Heart right ventricle (tissue), 16 donors: ENCODE data around the gene TMEM212. TPM values are rescaled to one million over a fixed set of nuclear protein-coding genes. Genes with fewer than 3 reads are reported as not detected.
"Not testable (repeated sequence)": the region's sequence is repeated elsewhere in the genome, so short reads cannot be mapped to it uniquely, and the experiment has no call there.

Experiments used
- ATAC-seq, 8 donors: fragments of 200-7000 bp; cut with Tn5 transposase; one replicate each; pipeline ENCODE4 v1.9.1; 2020; ENCODE audit warnings: mild to moderate bottlenecking in 8 of 8, moderate library complexity in 8 of 8, moderate number of reproducible peaks in 1 of 8
- DNase-seq, 2 donors: peaks; one replicate each; pipeline ENCODE4 v3.0.0-alpha.2; 2020
- H3K27ac ChIP-seq, 10 donors: fragments of 200-600 bp; sonication (generic) in 2 of 10; one replicate each; pipeline versions ENCODE4 v1.5.0 to v1.8.0; 2020 to 2022; ENCODE audit warnings: mild to moderate bottlenecking in 3 of 10
- H3K27me3 ChIP-seq, 7 donors: fragments of 200-600 bp; one replicate each; pipeline ENCODE4 v1.8.0; 2021 to 2022; ENCODE audit warnings: mild to moderate bottlenecking in 2 of 7
- H3K36me3 ChIP-seq, 9 donors: fragments of 200-600 bp; sonication (generic) in 1 of 9; one replicate each; pipeline versions ENCODE4 v1.5.0 to v1.8.0; 2020 to 2022; ENCODE audit warnings: mild to moderate bottlenecking in 2 of 9
- H3K4me1 ChIP-seq, 9 donors: fragments of 200-600 bp; sonication (generic) in 1 of 9; one replicate each; pipeline versions ENCODE4 v1.5.0 to v1.8.0; 2020 to 2022; ENCODE audit warnings: mild to moderate bottlenecking in 4 of 9
- H3K4me3 ChIP-seq, 10 donors: fragments of 200-600 bp; sonication (generic) in 2 of 10; one replicate each; pipeline versions ENCODE4 v1.5.0 to v1.8.0; 2020 to 2022; ENCODE audit warnings: mild to moderate bottlenecking in 7 of 10, moderate library complexity in 2 of 10
- H3K9me3 ChIP-seq, 11 donors: fragments of 200-600 bp in 10 of 11; sonication (generic) in 2 of 11; one replicate each; pipeline versions ENCODE4 v1.5.0 to v1.8.0; 2013 to 2022; ENCODE audit warnings: mild to moderate bottlenecking in 2 of 11, control low read depth in 1 of 11, moderate library complexity in 1 of 11
- WGBS, 2 donors: extraction: QIAGEN DNeasy Blood & Tissue Kit; methylation state at CpG; one replicate each; pipeline ENCODE4 v1.1.7; 2013; ENCODE audit warnings: inconsistent platforms in 1 of 2; 5-methylcytosine and 5-hydroxymethylcytosine counted together
- intact Hi-C, 10 donors: fragments of 100-400 bp; cut with DNase I; formaldehyde crosslinking; loops; one replicate each; pipeline versions ENCODE4 v1.11.1 to v1.14.2; 2022
- polyA plus RNA-seq, 2 donors: library from polyadenylated mRNA; stranded (reverse); fragments of 200-250 nt; gene quantifications; one replicate each; pipeline ENCODE4 v1.2.3, GENCODE V29; 2013
- total RNA-seq, 10 donors: library from RNA; stranded (reverse); fragmentation: NEBNext Ultra II Directional in 3 of 10; extraction: Animal tissue kit (Norgen Biotek cat#: 25700) in 3 of 10; gene quantifications; one replicate each; pipeline versions ENCODE4 v1.2.1 to v1.2.4, GENCODE V29; 2021 to 2023
- TF ChIP-seq, protein P1 (sequence below), 9 donors: fragments of 200-600 bp; sonication (generic) in 2 of 9; IDR thresholded peaks; one replicate each; pipeline versions ENCODE4 v1.5.0 to v1.8.0; 2021 to 2022; ENCODE audit warnings: antibody characterized with exemption in 9 of 9, mild to moderate bottlenecking in 5 of 9, moderate library complexity in 1 of 9
- donor health status: Arrhythmogenic right ventricular cardiomyopathy.
- donor health status: ischemic (EF 13 %, LVEDD 7.1; RV severe dilation, severe dysfunction).
- donor health status: healthy with polysubstance abuse.
- donor health status: DM: no; HTN: yes; CAD: no.
- donor health status: DM: no; HTN: no; CAD: no.
- donor health status: ischemic (EF 25% LVEDD 6.9; RV normal size, moderate dysfunction).
- donor health status: ischemic (EF 25% LVEDD 5.7; RV mildly dilated, moderate dysfunction).
- donor health status: healthy.
- donor health status: DM: yes; HTN: yes; CAD: no.
- donor health status: Ischemic cardiomyopathy.
- donor health status: ischemic (EF 35%, LVEDD 5.7; RV mildly dilated, moderate dysfunction).
- donor health status: nonischemic (EF 11% LVEDD 7.7; RV severe dilation, severe dysfunction).
- donor health status: DM: yes; HTN: yes; CAD: no.
- donor health status: PGD.
- donor health status: ischemic (EF 29% LVEDD 5.4; RV normal size, mild dysfunction).
- donor health status: nonischemic (EF 23%, LVEDD 6.1; RV moderate dilation, normal function).

TMEM212 gene
- total and polyA plus RNA-seq, 12 donors, result not detected

DNA sequence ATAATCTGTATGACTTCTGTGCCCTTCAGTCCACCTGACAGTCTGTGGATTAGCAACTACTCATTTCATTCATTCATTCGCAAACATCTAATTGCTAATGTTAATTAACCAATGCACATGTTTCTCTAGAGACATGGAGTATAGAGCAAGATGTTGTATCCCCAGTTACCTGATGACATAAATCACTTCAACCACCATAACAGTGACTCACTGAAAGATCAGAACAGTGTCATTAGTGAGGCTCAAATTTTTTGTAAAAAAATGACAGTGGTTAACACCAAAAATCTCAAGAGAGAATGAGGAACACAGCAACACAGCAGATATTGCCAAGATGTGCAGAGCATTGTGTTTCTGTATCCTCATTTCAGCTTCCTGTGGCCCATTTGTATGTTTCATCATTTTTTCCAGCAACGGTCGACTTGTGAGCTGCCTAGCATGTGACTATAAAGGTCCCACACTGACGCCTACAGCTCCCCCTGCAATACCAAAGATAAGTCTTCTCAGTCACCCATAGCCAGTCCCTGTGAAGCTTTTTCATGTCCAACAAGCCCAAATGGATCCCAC, 29.2 kb upstream of the TMEM212 start:
- Histone ChIP-seq H3K4me3 (no peak overlapping the region), H3K27me3 (no peaks in the 10 kb centered on the region), H3K9me3 (peaks cover 0 to 9% (median 0%) of the 10 kb centered on the region in 11 donors), H3K27ac (peak overlapping the region in 5 of 10 donors; percentile 2 to 90 (median 31)), H3K4me1 (peaks cover 0 to 47% (median 10%) of the 10 kb centered on the region in 9 donors), H3K36me3 (no peaks in the 10 kb centered on the region)
- peak in 1 of 8 donors; percentile 17 for ATAC-seq
- intact Hi-C loops, result loop anchor here in 1 of 10 donors (5.0 kb wide), 2 partner anchors 42 to 223 kb away; partner anchors contain the start of gene FNDC3B
- DNase-seq, result no peak
- 59 to 60% methylated on average over 4 of the region's 4 CpGs for WGBS, 2 donors
- TF ChIP-seq, protein P1, sequence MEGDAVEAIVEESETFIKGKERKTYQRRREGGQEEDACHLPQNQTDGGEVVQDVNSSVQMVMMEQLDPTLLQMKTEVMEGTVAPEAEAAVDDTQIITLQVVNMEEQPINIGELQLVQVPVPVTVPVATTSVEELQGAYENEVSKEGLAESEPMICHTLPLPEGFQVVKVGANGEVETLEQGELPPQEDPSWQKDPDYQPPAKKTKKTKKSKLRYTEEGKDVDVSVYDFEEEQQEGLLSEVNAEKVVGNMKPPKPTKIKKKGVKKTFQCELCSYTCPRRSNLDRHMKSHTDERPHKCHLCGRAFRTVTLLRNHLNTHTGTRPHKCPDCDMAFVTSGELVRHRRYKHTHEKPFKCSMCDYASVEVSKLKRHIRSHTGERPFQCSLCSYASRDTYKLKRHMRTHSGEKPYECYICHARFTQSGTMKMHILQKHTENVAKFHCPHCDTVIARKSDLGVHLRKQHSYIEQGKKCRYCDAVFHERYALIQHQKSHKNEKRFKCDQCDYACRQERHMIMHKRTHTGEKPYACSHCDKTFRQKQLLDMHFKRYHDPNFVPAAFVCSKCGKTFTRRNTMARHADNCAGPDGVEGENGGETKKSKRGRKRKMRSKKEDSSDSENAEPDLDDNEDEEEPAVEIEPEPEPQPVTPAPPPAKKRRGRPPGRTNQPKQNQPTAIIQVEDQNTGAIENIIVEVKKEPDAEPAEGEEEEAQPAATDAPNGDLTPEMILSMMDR (IDR thresholded peaks at IDR 0.05), result no peak

DNA sequence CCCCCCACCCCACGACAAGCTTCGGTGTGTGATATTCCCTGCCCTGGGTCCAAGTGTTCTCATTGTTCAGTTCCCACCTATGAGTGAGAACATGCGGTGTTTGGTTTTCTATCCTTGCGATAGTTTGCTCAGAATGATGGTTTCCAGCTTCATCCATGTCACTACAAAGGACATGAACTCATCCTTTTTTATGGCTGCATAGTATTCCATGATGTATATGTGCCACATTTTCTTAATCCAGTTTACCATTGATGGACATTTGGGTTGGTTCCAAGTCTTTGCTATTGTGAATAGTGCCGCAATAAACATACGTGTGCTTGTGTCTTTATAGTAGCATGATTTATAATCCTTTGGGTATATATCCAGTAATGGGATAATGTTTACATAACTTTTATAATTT, 28.5 kb upstream of the TMEM212 start:
- intact Hi-C loops, result loop anchor here in 1 of 10 donors (5.0 kb wide), 2 partner anchors 42 to 223 kb away; partner anchors contain the start of gene FNDC3B
- H3K4me1 ChIP-seq, result peaks cover 0 to 40% (median 3%) of the 10 kb centered on the region in 9 donors
- H3K27ac ChIP-seq, result peak overlapping the region in 2 of 10 donors; percentile 45 to 90
- not testable (repeated sequence) for DNase-seq, H3K4me3 ChIP-seq, H3K36me3 ChIP-seq, H3K9me3 ChIP-seq, ATAC-seq, H3K27me3 ChIP-seq
- WGBS, 2 donors, result 95 to 96% methylated on average over 6 of the region's 6 CpGs

DNA sequence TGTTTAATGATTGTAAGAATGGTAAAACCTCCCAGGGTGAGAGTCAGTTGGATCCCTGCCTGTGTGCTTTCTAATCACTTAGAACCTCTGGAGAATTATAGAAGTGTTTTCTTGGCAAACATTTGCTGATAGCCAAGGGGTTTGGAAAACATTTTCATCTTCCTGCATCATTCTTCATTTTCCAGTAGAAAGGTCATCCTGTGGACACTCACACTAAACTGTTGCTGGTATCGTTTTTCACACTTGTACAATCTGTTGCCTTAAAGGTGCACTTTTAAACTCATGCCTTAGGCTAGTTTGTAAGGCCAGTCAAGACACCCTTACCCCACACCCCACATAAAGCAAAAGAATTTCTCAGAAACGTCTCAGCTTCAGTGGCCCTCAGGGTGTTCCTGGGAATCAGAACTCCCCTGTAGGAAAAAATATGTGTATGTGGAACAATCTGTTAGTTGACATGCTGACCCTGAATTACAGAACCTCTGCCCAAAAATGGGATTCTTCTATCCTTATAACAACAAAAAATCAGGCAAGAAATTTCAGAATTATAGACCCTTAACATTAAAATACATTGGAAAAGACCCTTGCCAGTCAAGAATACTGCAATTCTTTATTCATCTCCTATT, 27.1 kb upstream of the TMEM212 start:
- DNase-seq (no peak), ATAC-seq (peak in 1 of 8 donors; percentile 16)
- H3K27ac ChIP-seq, result peak overlapping the region in 1 of 10 donors; percentile 7
- TF ChIP-seq, protein P1 (IDR thresholded peaks at IDR 0.05), result no peak
- no peak overlapping the region for H3K4me3 ChIP-seq
- H3K36me3 ChIP-seq, result no peaks in the 10 kb centered on the region
- WGBS, 2 donors, result 48 to 51% methylated on average over 2 of the region's 2 CpGs
- peaks cover 0 to 30% (median 0%) of the 10 kb centered on the region in 9 donors for H3K4me1 ChIP-seq
- intact Hi-C loops, result no loop called here
- H3K9me3 ChIP-seq, result peaks cover 0 to 9% (median 0%) of the 10 kb centered on the region in 11 donors
- H3K27me3 ChIP-seq, result no peaks in the 10 kb centered on the region

DNA sequence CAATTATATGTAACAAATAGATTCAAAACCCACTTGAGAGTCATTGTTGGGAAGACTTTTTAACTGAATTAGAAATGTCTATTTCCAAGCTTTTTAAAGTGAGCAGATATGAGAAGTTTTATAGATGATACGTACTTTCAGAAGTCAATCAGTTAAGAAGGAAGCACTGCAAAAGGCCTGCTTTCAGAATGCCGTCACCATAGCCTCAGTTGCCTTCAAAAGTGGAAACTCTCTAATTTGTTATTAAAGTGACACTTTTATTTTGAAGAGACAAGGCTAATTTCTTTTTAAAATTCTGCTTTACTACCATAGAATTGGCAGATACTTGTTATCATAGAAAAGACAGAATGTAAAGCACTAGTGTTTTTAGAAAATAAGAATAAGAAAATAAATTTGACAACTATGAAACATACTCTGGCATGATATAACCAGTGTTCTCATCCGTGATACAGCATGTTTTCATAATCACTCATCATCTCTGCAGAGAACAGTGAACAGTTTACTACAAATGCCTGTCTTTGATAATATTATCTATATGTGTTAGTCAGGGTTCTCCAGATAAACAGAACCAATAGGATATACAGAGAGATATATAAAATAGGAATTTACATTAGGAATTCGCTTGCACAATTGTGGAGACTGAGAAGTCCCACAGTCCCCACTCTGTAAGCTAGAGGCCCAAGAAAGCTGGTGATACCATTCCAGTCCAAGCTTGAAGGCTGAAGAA, 25.9 kb upstream of the TMEM212 start:
- WGBS, 2 donors, result 88 to 96% methylated on average over 4 of the region's 4 CpGs
- Histone ChIP-seq H3K36me3 (no peaks in the 10 kb centered on the region), H3K27me3 (no peaks in the 10 kb centered on the region), H3K4me3 (no peak overlapping the region), H3K4me1 (peaks cover 0 to 22% (median 0%) of the 10 kb centered on the region in 9 donors), H3K27ac (no peak overlapping the region), H3K9me3 (peaks cover 0 to 9% (median 0%) of the 10 kb centered on the region in 11 donors)
- no peak for DNase-seq
- TF ChIP-seq, protein P1 (IDR thresholded peaks at IDR 0.05), result no peak
- no peak for ATAC-seq
- intact Hi-C loops, result no loop called here
